T-helper 22 cell (primary cell): ENCODE measurements around the gene BLOC1S1.

Source experiments
- DNase-seq: peaks from one replicate; pipeline ENCODE4 v3.0.0-alpha.2; 2020; ENCODE audit warnings: low read depth

The BLOC1S1 gene

DNA sequence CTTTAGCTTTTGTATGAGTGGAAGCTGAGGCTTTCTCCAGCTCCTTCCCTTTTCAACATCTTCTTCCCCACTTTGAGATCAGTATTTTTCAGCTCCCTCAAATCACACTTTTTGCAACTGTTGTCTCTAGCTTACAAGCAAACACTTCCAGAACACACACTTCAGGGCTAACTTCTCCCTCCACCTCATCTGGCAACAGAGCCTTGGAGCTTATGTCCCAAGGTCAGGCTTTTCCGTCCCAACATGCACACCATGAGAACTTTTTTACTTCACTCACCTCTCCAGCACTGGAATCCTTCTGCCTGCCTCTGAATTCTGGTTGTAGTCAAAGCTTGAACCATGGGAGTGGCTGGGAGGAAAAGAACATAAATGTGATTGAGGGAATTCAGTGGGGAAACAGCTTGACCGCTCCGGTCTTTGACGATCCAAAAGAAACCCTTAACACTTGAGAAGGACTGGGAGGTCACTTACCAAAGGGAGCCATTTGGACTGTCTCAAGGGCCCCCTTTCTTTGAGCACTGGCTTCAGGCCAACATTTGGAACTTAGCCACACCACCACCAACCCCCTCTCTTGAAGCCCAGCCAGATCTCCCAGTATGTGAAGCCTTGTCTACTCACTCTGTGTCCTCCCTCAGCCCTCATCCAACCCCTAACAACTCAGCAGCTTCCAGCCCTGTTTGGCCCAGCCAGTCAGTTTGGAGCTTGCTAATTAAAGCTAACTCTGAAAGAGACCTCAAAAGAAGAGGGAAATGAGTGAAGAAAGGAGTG, 3.9 kb upstream of the BLOC1S1 start:
- DNase-seq: no peak

DNA sequence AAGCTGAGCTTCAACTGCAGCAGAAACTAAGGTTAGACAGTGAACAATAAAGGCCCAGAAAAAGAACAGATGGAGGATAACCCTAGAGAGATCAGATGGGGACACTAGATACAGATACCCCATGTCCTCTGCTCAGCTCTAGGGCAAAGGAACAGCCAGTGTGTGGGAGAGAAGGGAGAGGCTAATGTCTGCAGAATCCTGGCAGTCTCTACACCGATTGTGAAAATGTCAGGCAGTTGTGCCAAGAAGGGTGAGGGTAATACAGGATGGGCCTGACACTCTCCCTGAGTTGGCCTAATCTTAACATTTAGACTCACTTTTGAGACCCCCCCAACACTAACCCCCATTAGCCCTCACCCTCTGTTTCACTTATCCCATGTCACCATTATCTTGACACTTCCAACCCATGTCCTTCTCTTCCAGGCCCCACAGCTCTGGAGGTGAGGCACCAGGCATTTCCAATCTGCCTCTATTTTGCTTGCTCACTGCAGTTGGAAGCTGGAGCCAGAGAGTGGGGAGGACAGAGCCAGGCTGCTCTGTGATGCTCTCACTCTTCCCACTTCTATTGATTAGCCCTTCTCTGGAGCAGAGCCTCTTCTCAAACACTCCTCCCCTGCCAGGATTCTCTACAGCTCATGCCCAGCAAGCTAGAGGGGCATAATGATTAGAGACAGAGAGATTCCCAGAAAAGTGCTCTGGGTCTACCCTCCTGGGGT, 3.0 kb upstream of the BLOC1S1 start:
- DNase-seq: no peak

DNA sequence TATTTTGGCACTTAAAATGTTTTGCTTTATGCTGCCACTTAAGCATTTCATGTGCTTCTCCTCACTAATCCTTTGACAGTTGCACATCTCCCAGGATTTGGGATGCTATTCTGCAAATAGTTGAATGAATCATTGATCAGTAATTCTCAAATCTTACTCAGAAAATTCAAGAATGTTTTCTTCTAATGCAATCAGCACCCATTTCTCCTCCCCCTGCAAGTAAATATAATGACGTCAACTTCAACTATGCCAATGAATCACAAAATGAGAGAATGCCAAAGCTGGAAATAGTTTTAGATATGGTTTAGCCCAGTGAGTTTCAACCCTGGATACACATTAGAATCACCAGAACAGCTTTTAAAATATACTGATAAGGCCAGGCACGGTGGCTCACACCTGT, 2.1 kb upstream of the BLOC1S1 start:
- no peak for DNase-seq

DNA sequence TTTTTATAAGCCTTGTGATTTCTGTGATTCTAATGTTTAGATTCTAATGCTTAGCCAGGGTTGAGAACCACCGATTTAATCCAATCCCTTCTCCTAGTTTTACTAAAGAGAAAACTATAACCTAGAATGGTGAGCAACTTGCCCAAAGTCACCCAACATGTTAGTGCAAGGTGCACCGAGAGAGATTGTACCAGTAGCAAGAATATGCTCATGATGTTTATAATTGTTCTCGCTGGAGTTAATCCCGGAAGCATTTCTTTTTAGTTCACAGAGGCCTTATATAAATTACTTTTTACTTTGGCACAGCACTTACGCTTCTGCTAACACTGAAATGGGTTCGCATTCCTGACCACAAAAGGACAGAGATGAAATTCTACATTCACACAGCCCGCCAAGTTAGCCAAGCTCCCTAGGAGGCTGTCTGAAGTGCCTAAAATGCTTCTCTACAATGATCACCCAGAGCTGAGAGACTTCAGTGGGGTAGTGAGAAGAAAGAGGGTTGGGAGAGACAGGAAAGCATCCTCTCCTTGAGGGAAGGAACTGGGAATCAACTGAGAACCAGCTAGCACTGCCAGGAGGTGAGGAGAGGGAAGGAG, 579 bp upstream of the BLOC1S1 start:
- DNase-seq: no peak

DNA sequence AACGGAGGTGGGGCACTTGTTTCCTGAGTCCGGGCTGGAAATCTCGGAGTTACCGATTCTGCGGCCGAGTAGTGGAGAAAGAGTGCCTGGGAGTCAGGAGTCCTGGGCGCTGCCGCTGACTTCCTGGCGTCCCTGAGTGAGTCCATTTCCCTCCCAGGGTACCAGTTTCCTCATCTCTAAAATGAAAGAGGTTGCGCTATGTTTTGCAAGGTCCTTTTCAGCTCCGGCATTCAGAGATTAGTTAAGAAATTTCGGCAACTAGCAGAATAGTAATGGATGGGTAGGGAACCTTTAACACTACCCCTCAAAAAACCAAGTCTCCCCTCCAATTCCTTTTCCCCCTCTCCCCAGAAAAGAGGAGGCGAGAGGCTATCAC, 724 bp downstream of the BLOC1S1 start:
- DNase-seq: no peak

DNA sequence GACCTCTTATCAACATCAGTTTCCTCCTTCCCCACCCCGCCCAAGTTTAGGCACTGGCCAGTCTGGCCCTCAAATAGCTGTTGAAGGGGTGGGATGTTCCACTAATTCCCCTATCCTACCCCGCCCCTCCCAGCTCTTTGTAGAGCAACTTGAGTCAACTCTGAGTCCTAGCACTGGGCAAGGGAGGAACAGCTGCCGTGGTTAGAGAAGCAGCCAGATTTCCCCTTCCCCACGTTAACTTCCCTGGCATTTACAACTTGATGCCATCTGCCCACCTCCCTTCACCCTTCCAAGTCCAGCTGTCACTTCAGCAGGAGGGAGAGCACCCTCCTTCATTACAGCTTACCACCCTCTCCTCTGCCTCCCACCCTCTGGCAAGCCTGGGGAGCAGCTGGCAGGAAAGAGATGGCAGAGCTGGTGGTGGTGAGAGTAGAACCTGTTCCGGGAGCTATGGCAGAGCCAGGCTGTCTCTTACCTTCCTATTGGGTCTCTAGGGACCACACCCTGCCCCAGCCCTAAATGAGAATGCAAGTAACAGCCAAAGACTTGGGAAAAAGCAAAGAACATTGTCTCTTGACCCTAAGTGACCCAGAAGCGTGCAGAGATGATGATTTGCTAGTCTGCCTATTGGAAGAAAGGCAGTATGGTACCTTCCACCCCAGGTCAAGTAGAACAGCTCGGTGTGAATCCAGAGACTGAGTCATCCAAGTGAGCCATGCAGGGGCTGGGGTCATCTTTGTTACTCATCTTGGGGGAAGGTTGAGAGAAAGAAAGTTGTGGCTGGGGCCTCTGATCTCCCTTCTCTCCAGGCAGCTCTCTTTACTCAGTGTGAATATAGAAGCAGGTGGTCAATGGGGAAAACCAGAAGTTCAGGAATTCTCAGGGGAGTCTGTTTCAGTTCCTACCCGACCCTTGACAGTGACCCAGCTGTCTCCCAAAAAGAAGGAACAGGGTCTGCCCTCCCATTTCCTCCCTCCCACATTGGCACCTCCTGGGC, 1.5 kb downstream of the BLOC1S1 start:
- no peak for DNase-seq

DNA sequence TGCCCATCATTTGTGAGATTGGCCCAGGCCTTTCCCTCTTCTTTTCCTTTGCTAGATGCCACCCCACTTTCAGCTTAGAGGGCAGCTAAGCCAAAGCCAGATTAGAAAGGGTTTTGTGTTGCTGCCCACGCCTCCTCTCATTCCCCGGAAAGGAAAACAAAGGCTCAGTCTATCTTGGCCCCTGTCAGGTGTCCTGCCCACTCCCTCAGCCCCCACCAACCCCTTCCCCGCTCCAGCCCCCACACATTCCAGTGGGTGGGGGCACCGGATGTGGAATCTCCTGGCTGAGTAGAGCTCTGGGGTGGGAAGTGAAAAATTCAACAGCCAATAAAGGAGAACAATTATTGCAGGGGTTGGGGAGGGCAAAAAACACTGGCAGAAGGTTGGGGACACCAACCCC, 2.2 kb downstream of the BLOC1S1 start:
- DNase-seq: no peak

DNA sequence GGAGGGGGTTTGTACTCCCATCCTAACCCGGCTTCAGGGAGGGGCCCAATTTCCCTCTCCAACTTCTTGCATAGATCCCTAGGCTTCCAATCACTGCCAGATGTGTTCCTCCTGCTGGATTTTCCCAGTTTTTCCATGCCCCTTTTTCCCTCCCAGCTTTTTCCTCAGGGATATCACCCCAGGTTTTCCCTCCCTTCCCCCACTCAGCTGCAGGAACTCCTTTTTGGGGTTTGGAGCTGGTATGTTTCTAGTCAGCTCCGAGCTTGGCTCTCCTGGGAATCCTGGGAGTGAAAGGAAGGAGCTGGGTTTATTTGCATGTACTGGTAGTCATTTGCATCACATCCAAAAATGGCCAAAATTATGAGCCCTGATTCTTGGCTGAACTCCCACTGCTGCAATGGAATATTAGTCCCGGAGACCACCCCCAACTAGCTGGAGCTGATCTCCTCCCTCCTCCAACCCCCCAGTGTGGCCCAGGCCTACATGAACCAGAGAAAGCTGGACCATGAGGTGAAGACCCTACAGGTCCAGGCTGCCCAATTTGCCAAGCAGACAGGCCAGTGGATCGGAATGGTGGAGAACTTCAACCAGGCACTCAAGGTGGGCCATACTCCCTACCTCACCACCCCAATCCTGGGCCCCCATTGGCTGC, 2.9 kb downstream of the BLOC1S1 start:
- DNase-seq: no peak

DNA sequence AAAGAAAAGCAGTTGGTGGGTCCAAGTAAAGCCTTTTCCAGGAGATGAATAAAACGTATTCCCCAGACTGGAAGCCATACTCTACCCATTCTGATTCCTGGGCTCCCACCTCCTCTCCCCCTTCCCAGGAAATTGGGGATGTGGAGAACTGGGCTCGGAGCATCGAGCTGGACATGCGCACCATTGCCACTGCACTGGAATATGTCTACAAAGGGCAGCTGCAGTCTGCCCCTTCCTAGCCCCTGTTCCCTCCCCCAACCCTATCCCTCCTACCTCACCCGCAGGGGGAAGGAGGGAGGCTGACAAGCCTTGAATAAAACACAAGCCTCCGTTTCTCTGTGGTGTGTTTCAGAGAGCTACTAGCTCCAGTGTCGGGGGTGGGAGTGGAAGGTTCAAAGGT, 3.5 kb downstream of the BLOC1S1 start:
- DNase-seq: no peak

DNA sequence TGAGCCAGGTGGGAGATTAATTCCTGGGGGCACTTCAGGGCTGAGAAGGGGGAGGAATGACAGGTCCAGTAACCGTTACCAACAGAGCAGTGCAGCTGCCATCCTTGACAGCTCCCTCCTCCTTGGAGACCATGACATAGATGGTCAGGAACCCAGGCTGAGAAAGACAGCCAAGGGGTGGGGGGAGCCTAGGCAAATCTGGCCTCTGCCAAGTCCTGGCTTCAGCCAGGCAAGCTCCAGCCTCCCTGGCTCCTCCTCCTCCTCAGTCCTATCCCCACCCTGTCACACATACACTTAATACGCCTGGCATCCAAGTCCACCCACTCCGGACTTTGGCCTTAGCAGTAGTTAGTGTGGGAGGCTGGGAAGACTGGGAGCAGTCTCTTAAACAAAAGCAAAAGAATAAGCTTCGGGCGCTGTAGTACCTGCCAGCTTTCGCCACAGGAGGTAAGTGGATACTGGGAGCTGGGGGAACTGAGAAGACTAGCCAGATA, 4.3 kb downstream of the BLOC1S1 start, which contains the start of gene RDH5:
RDH5 (plus strand) TSS at position 323 of the 494 bp plus-strand sequence. CDS start 792 bp downstream, outside the sequence.
- DNase-seq: no peak

DNA sequence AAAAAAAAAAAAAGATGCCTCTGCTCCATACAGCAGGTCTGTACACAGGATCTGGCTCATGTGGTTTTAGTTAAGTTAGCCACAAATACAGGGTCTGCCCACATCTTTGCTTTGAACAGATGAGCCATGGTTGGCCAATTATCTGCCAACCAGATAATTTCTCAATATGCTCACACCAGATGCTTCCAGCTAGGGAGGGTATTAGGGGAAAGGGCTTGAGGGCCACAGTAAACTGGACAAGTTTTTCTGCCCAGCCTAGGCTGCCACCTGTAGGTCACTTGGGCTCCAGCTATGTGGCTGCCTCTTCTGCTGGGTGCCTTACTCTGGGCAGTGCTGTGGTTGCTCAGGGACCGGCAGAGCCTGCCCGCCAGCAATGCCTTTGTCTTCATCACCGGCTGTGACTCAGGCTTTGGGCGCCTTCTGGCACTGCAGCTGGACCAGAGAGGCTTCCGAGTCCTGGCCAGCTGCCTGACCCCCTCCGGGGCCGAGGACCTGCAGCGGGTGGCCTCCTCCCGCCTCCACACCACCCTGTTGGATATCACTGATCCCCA, 5.1 kb downstream of the BLOC1S1 start:
- no peak for DNase-seq

DNA sequence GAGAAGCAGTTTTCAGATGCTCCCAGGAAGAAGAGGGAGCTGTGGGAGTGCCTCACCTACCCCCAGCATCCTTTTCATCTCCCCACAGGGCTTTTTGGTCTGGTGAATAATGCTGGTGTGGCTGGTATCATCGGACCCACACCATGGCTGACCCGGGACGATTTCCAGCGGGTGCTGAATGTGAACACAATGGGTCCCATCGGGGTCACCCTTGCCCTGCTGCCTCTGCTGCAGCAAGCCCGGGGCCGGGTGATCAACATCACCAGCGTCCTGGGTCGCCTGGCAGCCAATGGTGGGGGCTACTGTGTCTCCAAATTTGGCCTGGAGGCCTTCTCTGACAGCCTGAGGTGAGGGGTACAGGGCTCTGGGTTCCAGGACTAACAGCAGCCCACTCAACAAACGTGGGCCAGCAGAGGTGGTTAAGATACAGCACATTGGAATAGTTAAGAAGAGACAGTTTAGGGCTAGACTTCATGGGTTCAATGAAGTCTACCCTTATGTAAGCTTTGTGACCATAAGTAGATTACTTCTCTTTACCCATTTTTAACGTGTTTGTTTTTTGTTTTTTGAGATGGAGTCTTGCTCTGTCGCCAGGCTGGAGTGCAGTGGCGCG, 5.9 kb downstream of the BLOC1S1 start:
- DNase-seq: no peak

DNA sequence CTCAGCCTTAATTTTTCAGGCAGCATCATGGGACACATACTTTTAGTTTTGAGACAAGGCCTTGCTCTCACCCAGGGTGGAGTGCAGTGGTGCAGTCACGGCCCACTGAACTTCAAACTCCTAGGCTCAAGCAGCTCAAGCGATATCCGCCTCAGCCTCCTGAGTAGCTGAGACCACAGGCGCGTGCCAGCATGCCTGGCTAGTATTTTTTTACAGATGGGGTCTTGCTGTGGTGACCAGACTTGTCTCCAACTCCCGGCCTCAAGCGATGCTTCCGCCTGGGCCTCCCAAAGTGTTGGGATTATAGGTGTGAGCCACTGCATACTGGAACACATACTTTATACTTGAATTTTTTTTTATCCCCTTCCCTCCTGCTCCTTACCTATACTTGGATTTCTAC, 7.1 kb downstream of the BLOC1S1 start:
- DNase-seq: no peak

DNA sequence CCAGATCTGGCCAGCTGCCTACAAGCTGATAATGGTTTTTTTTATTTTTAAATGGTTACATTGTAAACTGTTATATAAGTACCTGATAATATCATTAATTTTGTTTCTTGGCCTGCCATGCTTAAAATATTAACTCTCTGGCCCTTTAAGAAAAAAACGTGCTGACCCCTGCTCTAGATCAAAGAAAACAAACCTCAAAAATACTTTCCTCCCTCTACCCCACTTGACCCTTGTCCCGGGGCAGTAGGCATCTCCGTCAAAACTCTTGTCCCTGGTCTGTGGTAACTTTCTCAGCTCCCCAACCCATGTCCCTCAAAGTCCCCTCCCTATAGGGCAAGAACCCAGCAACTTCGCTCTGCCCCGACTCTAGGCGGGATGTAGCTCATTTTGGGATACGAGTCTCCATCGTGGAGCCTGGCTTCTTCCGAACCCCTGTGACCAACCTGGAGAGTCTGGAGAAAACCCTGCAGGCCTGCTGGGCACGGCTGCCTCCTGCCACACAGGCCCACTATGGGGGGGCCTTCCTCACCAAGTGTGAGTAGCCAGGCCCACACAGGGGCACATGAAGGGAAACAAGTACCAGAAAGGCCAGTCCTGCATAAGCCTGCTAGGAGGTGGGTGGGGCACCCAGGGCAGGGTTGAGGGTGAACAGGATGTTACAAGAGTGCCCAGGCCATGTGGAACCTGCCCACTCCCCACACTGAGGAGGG, 7.8 kb downstream of the BLOC1S1 start:
- no peak for DNase-seq

DNA sequence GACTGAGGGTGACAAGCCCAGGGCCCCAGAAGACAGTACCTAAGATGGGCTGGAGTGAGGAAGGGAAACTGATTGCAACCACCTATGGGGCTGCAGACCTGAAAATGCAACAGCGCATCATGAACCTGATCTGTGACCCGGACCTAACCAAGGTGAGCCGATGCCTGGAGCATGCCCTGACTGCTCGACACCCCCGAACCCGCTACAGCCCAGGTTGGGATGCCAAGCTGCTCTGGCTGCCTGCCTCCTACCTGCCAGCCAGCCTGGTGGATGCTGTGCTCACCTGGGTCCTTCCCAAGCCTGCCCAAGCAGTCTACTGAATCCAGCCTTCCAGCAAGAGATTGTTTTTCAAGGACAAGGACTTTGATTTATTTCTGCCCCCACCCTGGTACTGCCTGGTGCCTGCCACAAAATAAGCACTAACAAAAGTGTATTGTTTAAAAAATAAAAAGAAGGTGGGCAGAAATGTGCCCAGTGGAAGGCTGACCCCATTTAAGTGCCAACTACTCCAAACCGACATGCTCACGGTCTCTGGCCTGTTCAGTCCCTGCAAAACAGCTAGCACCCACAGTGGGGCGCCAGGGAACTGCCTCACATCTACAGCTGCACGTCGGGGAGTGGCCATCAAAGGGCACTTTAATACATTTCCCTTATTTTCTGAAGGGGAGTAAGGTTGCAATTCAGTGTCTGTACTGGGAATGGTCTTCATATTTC, 8.5 kb downstream of the BLOC1S1 start:
- no peak for DNase-seq

DNA sequence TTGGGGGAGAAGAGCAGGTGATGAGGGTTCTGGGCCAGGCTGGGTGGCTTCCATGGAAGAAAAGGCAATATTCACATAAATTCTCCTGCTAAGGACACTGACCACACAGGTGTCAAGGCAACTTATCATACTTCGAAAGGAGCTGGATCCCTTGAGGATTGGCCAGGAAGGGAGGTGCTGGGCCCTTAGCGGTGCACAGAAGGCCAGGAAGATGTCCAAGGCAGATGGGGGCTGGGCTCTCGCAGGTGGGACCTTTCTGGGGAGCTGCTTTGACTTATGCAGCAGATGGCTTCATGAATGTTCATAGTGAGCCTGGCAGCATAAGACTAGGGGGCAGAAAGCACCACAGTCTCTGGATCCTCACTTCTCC, 9.1 kb downstream of the BLOC1S1 start:
- DNase-seq: no peak

DNA sequence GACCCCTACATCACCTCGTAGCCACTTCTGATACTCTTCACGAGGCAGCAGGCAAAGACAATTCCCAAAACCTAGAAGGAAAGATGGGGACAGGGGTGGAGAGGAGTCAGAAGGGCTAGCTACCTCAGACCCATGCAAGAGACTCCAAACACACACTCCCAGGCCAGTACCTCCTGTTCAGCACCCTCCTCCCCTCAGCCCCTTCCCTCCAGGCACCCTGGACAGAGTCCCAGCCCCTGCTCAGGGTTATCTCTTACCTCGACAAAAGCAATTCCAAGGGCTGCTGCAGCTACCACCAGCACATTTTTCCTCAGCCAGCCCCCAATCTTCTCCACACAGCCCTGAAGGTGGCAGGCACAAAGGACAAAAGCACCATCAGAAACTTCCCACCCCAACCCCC, 9.7 kb downstream of the BLOC1S1 start:
- no peak for DNase-seq

DNA sequence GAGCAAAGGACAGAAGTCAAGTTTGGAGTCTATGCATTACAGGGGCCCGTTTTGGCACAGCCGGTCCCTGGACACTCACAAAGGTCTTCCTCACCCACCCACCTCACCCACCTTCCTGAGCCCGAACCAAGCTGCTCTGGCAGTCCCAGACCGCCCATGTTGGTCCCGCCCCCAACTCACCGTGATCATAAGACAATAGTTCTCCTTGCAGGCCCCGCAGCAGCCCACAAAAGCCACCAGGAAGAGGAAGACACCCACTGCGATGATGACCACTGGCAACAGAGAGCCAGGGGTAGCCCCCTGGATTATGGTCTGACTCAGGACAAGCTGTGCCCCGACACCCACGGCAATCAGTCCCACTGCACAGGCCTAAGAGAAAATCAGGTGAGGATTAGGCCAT, 11.1 kb downstream of the BLOC1S1 start:
- no peak for DNase-seq

DNA sequence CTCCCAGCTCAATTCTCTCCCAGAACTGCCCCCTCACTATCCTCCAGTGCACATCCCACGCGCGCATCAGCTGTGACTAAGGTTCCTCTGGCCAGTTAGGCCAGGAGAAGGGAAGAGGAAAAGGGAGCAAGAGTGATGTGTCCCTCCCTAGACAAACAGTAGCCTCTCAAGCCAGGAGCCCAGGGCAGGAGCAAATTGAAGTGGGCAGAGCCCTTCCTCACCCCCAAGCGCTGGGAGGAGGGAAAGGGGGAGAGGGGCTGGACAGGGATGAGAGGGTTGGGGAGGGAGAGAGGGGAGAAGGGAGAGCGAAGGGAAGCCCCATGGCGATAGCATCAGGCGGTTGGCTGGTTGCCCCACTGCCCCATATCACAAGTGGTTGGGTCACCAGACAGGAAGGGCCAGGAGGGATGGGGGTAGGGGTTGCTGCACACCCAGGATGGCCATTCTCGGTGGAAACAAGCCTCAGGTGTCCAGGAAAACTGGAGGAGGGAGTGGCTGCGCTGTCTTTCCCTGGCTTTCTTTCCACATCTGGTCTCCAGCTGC, 11.9 kb downstream of the BLOC1S1 start:
- DNase-seq: no peak
